H1 (cell line): Measurements from ENCODE around the gene SSH2. TPM values are rescaled to one million over a fixed set of nuclear protein-coding genes. Genes with fewer than 3 reads are reported as not detected.

Experiments
- CTCF ChIA-PET: fragments of 300-600 bp; sonication (Branson Sonifier 250); formaldehyde crosslinking; loops from one replicate; lab custom pipeline; 2021; ENCODE audit not compliant: partially characterized antibody; lab: Charles Lee
- POLR2A ChIA-PET: fragments of 300-600 bp; sonication (Branson Sonifier 250); formaldehyde crosslinking; loops from one replicate; lab custom pipeline; 2021; ENCODE audit warnings: inconsistent platforms; ENCODE audit not compliant: partially characterized antibody; lab: Charles Lee
- DNase-seq, 2 experiments: peaks; one replicate each; pipeline versions ENCODE4 v3.0.0 to v3.0.0-alpha.2; 2010 to 2022; ENCODE audit warnings: low spot score in 2 of 2, low read depth in 1 of 2, mixed read lengths in 1 of 2
- FAIRE-seq: peaks from 2 replicates; lab custom pipeline; 2011; peaks lifted over from hg19 to GRCh38; lab: Jason Lieb, UNC
- H2AFZ ChIP-seq: 2 replicates; pipeline ENCODE4 v1.8.1; 2012; ENCODE audit warnings: low read length, inconsistent platforms
- H2AK5ac ChIP-seq: 2 replicates; pipeline ENCODE4 v1.6.1; 2013; ENCODE audit warnings: low read depth, low read length
- H2BK120ac ChIP-seq: replicated peaks from 2 replicates; pipeline ENCODE3; 2013; ENCODE audit warnings: low read depth, low read length, inconsistent platforms
- H2BK12ac ChIP-seq: 2 replicates; pipeline ENCODE4 v1.6.1; 2013; ENCODE audit warnings: low read depth, low read length
- H2BK15ac ChIP-seq: 2 replicates; pipeline ENCODE4 v1.6.1; 2013; ENCODE audit warnings: low read length
- H2BK20ac ChIP-seq: 2 replicates; pipeline ENCODE4 v1.6.1; 2013; ENCODE audit warnings: low read length
- H2BK5ac ChIP-seq: 2 replicates; pipeline ENCODE4 v1.6.1; 2013; ENCODE audit warnings: low read depth, low read length
- H3K14ac ChIP-seq: 2 replicates; pipeline ENCODE4 v1.6.1; 2013; ENCODE audit warnings: inconsistent platforms; ENCODE audit not compliant: insufficient read length
- H3K18ac ChIP-seq: 2 replicates; pipeline ENCODE4 v1.6.1; 2013; ENCODE audit warnings: low read length; ENCODE audit errors: extremely low read depth
- H3K23ac ChIP-seq: 2 replicates; pipeline ENCODE4 v1.6.1; 2013; ENCODE audit warnings: inconsistent platforms; ENCODE audit not compliant: insufficient read length
- H3K23me2 ChIP-seq: 2 replicates; pipeline ENCODE4 v1.6.1; 2013; ENCODE audit warnings: low read depth, low read length
- H3K27ac ChIP-seq: 2 replicates; pipeline ENCODE4 v1.6.1; 2011; ENCODE audit warnings: low read depth, low read length, inconsistent platforms
- H3K27me3 ChIP-seq, 4 experiments: replicated peaks in 1 of 4; 1 replicate in 1 of 4; 2 replicates in 3 of 4; pipeline versions ENCODE4 v1.6.1 to v1.8.1; 2011 to 2013; ENCODE audit warnings: low read length in 3 of 4, mild to moderate bottlenecking in 3 of 4, inconsistent platforms in 2 of 4, mixed read lengths in 2 of 4, moderate library complexity in 1 of 4; ENCODE audit not compliant: control insufficient read depth in 3 of 4, insufficient read depth in 3 of 4; ENCODE audit errors: extremely low read depth in 1 of 4
- H3K36me3 ChIP-seq, 4 experiments: 2 replicates each; pipeline versions ENCODE4 v1.6.1 to v1.8.1; 2011 to 2013; ENCODE audit warnings: mild to moderate bottlenecking in 4 of 4, low read length in 3 of 4, moderate library complexity in 2 of 4, control low read depth in 1 of 4, inconsistent platforms in 1 of 4; ENCODE audit not compliant: insufficient read depth in 4 of 4, control insufficient read depth in 2 of 4
- H3K4ac ChIP-seq: replicated peaks from 2 replicates; pipeline ENCODE3; 2013; ENCODE audit warnings: low read length, low read depth, mixed read lengths, inconsistent platforms; ENCODE audit not compliant: insufficient read length
- H3K4me1 ChIP-seq, 4 experiments: replicated peaks in 1 of 4; 1 replicate in 1 of 4; 2 replicates in 3 of 4; pipeline versions ENCODE4 v1.6.1 to v1.8.1; 2011 to 2013; ENCODE audit warnings: low read length in 3 of 4, inconsistent platforms in 2 of 4, mixed read lengths in 1 of 4; ENCODE audit not compliant: insufficient read depth in 4 of 4, control insufficient read depth in 3 of 4
- H3K4me2 ChIP-seq, 2 experiments: 2 replicates each; pipeline versions ENCODE4 v1.6.1 to v1.8.1; 2011 to 2013; ENCODE audit warnings: low read depth in 2 of 2, low read length in 2 of 2, control low read depth in 1 of 2, inconsistent platforms in 1 of 2, mild to moderate bottlenecking in 1 of 2; ENCODE audit not compliant: insufficient read depth in 1 of 2
- H3K4me3 ChIP-seq, 4 experiments: fragments of 200-600, 300-600 bp in 1 of 4; sonication (generic), shearing (Covaris generic), sonication (Bioruptor Twin) in 1 of 4; 2 replicates each; pipeline versions ENCODE4 v1.5.1 to v1.8.1; 2011 to 2016; ENCODE audit warnings: low read length in 4 of 4, low read depth in 3 of 4, control low read depth in 2 of 4, inconsistent platforms in 2 of 4, mild to moderate bottlenecking in 2 of 4, mixed read lengths in 1 of 4, moderate library complexity in 1 of 4; ENCODE audit not compliant: insufficient read depth in 2 of 4; ENCODE audit errors: extremely low read depth in 1 of 4
- H3K56ac ChIP-seq: replicated peaks from 2 replicates; pipeline ENCODE3; 2013; ENCODE audit warnings: low read depth, mild to moderate bottlenecking, mixed read lengths, low read length, inconsistent platforms; ENCODE audit not compliant: insufficient read length
- H3K79me1 ChIP-seq: 2 replicates; pipeline ENCODE4 v1.6.1; 2013; ENCODE audit warnings: low read depth, low read length, control low read depth
- H3K79me2 ChIP-seq, 2 experiments: 2 replicates each; pipeline versions ENCODE4 v1.6.1 to v1.8.1; 2012 to 2013; ENCODE audit warnings: low read length in 2 of 2, mild to moderate bottlenecking in 2 of 2, inconsistent platforms in 1 of 2; ENCODE audit not compliant: insufficient read depth in 2 of 2, control insufficient read depth in 1 of 2
- H3K9ac ChIP-seq, 4 experiments: replicated peaks in 1 of 4; 1 replicate in 1 of 4; 2 replicates in 3 of 4; pipeline versions ENCODE4 v1.6.1 to v1.8.1; 2011 to 2013; ENCODE audit warnings: low read depth in 3 of 4, low read length in 3 of 4, control low read depth in 2 of 4, mild to moderate bottlenecking in 2 of 4, moderate library complexity in 2 of 4, inconsistent platforms in 1 of 4; ENCODE audit errors: extremely low read depth in 1 of 4
- H3K9me3 ChIP-seq, 2 experiments: 2 replicates each; pipeline versions ENCODE4 v1.6.1 to v1.8.1; 2012 to 2013; ENCODE audit warnings: mild to moderate bottlenecking in 2 of 2, moderate library complexity in 2 of 2, control low read depth in 1 of 2, inconsistent platforms in 1 of 2, low read depth in 1 of 2, low read length in 1 of 2, mixed read lengths in 1 of 2; ENCODE audit not compliant: insufficient read depth in 2 of 2
- H4K20me1 ChIP-seq, 2 experiments: replicated peaks in 1 of 2; 2 replicates each; pipeline versions ENCODE3 to v1.8.1; 2011 to 2013; ENCODE audit warnings: inconsistent platforms in 2 of 2, low read length in 2 of 2, mild to moderate bottlenecking in 1 of 2; ENCODE audit not compliant: insufficient read depth in 2 of 2, control insufficient read depth in 1 of 2
- H4K5ac ChIP-seq: 2 replicates; pipeline ENCODE4 v1.6.1; 2013; ENCODE audit warnings: low read length, low read depth, mixed read lengths, inconsistent platforms; ENCODE audit not compliant: insufficient read length
- H4K8ac ChIP-seq: 2 replicates; pipeline ENCODE4 v1.8.0; 2013; ENCODE audit warnings: mild to moderate bottlenecking, moderate library complexity, low read length, inconsistent platforms; ENCODE audit not compliant: insufficient read depth; ENCODE audit errors: extremely low read depth
- H4K91ac ChIP-seq: replicated peaks from 2 replicates; pipeline ENCODE3; 2013; ENCODE audit warnings: low read length, mixed read lengths, inconsistent platforms; ENCODE audit not compliant: insufficient read length
- BACH1 ChIP-seq: IDR thresholded peaks from 2 replicates; pipeline ENCODE4 v1.6.1; 2012; ENCODE audit warnings: low read length, improper control_type of control experiment
- CEBPB ChIP-seq: IDR thresholded peaks from 2 replicates; pipeline ENCODE4 v1.6.1; 2012; ENCODE audit warnings: low read depth, low read length
- CTCF ChIP-seq, 3 experiments: IDR thresholded peaks; 1 replicate in 2 of 3; 2 replicates in 1 of 3; pipeline versions ENCODE4 v1.5.1 to v1.6.1; 2011; ENCODE audit warnings: low read length in 3 of 3, mild to moderate bottlenecking in 3 of 3, inconsistent platforms in 2 of 3, low read depth in 1 of 3, moderate library complexity in 1 of 3; ENCODE audit not compliant: insufficient read depth in 1 of 3; ENCODE audit errors: control extremely low read depth in 1 of 3
- E2F6 ChIP-seq: IDR thresholded peaks from 2 replicates; pipeline ENCODE4 v1.6.1; 2012; ENCODE audit warnings: inconsistent platforms
- EP300 ChIP-seq, 2 experiments: IDR thresholded peaks; 1 replicate in 1 of 2; 2 replicates in 1 of 2; pipeline ENCODE4 v1.6.1; 2011 to 2012; ENCODE audit warnings: low read depth in 2 of 2, low read length in 2 of 2, mild to moderate bottlenecking in 2 of 2, borderline replicate concordance in 1 of 2, inconsistent platforms in 1 of 2, moderate library complexity in 1 of 2
- KDM4A ChIP-seq: IDR thresholded peaks from one replicate; pipeline ENCODE4 v1.7.1; 2012; ENCODE audit warnings: low read depth, mild to moderate bottlenecking, moderate library complexity, low read length, inconsistent platforms; ENCODE audit not compliant: severe bottlenecking
- POLR2A ChIP-seq, 2 experiments: IDR thresholded peaks; 1 replicate in 1 of 2; 2 replicates in 1 of 2; pipeline ENCODE4 v1.6.1; 2011; ENCODE audit warnings: low read depth in 2 of 2, low read length in 2 of 2, mild to moderate bottlenecking in 2 of 2; ENCODE audit errors: control extremely low read depth in 1 of 2
- RNF2 ChIP-seq: fragments of 200-900, 300-1000 bp; sonication (generic); IDR thresholded peaks from 2 replicates; pipeline ENCODE4 v1.7.1; 2016; ENCODE audit warnings: borderline replicate concordance, low read depth, mild to moderate bottlenecking, antibody characterized with exemption, low read length; ENCODE audit not compliant: poor library complexity, severe bottlenecking; ENCODE audit errors: missing control alignments
- SIX5 ChIP-seq: IDR thresholded peaks from 2 replicates; pipeline ENCODE4 v1.6.1; 2011; ENCODE audit warnings: mild to moderate bottlenecking, low read depth, low read length
- YY1 ChIP-seq: IDR thresholded peaks from 2 replicates; pipeline ENCODE4 v1.6.1; 2011; ENCODE audit warnings: low read depth, mild to moderate bottlenecking, low read length
- WGBS, 2 experiments: shearing (Covaris generic) in 1 of 2; methylation state at CpG; one replicate each; pipeline versions ENCODE4 v1.1.6 to v1.1.7; 2013 to 2015; ENCODE audit warnings: low lambda C conversion rate in 2 of 2, mixed read lengths in 2 of 2, inconsistent platforms in 1 of 2, low coverage in 1 of 2, missing lambda C conversion rate in 1 of 2; ENCODE audit not compliant: insufficient replicate concordance in 2 of 2, insufficient coverage in 1 of 2, insufficient read length in 1 of 2; ENCODE audit errors: extremely low coverage in 1 of 2, missing lambda C conversion rate in 1 of 2; 5-methylcytosine and 5-hydroxymethylcytosine counted together
- polyA plus RNA-seq, 7 experiments: library from polyadenylated mRNA; depleted of rRNA in 3 of 7; stranded (reverse) in 5 of 7; unstranded in 2 of 7; fragments of >200 nt in 5 of 7; fragments of 200-250 nt in 2 of 7; gene quantifications; 1 replicate in 5 of 7; 2 replicates in 1 of 7; 4 replicates in 1 of 7; pipeline versions ENCODE4 v1.2.1 to v1.2.3, GENCODE V29; 2011 to 2013; ENCODE audit warnings: missing spikeins in 2 of 7, mixed read lengths in 2 of 7
- total RNA-seq: library from RNA; stranded (reverse); fragmentation: NEBNext Ultra II Directional; extraction: Animal tissue kit (Norgen Biotek cat#: 25700); gene quantifications from 2 replicates; pipeline ENCODE4 v1.2.1, GENCODE V29; 2021

Gene SSH2
- total and polyA plus RNA-seq, 2 of the 8 experiments (the other 6 are each of a cell fraction or from before 2014, with no cell fraction given): 5.2 to 15.9 TPM

GRCh38 chr17:29753845-29754439, 176.1 kb downstream of the SSH2 start:
- WGBS, 2 experiments: 78% methylated on average over 2 of the region's 2 CpGs; no CpG with 5 or more reads in 1 of the 2 experiments
- no peaks in the 10 kb centered on the region for H3K79me2 ChIP-seq
- no peak overlapping the region for H4K5ac ChIP-seq
- H2AK5ac ChIP-seq: no peak overlapping the region
- no peak overlapping the region for H2AFZ ChIP-seq
- no peaks in the 10 kb centered on the region for H3K36me3 ChIP-seq
- no peaks in the 10 kb centered on the region for H3K79me1 ChIP-seq
- no peak overlapping the region for H2BK5ac ChIP-seq
- no peak overlapping the region for H2BK120ac ChIP-seq
- H4K8ac ChIP-seq: no peak overlapping the region
- H3K56ac ChIP-seq: no peak overlapping the region
- H3K14ac ChIP-seq: no peak overlapping the region
- no peak overlapping the region for H3K4me3 ChIP-seq
- H3K4me1 ChIP-seq: no peaks in the 10 kb centered on the region
- ChIA-PET POLR2A (no interaction called here), CTCF (interaction anchor here (1.0 to 1.4 kb wide), 2 partner anchors 115 to 125 kb away, joined by 3 read pairs; no protein-coding TSS in a partner anchor)
- no peaks in the 10 kb centered on the region for H3K9me3 ChIP-seq
- no peak overlapping the region for H4K91ac ChIP-seq
- no peak for DNase-seq
- H3K18ac ChIP-seq: no peak overlapping the region
- H3K4ac ChIP-seq: no peak overlapping the region
- no peaks in the 10 kb centered on the region for H3K27me3 ChIP-seq
- H2BK12ac ChIP-seq: no peak overlapping the region
- H3K23ac ChIP-seq: no peak overlapping the region
- no peak for FAIRE-seq
- H3K23me2 ChIP-seq: no peaks in the 10 kb centered on the region
- H2BK20ac ChIP-seq: no peak overlapping the region
- H3K9ac ChIP-seq: no peak overlapping the region
- H3K4me2 ChIP-seq: no peak overlapping the region
- no peaks in the 10 kb centered on the region for H4K20me1 ChIP-seq
- H3K27ac ChIP-seq: no peak overlapping the region
- H2BK15ac ChIP-seq: no peak overlapping the region
- no peak for TF ChIP-seq E2F6
- TF ChIP-seq CTCF (IDR thresholded peaks at IDR 0.05; ENCODE audit: control extremely low read depth in 1 of 3, insufficient read depth in 1 of 3, low read depth in 1 of 3, low read length in 3 of 3): no peak
- TF ChIP-seq SIX5: no peak
- TF ChIP-seq YY1: no peak
- TF ChIP-seq KDM4A: no peak
- TF ChIP-seq BACH1: no peak
- TF ChIP-seq RNF2: no peak
- TF ChIP-seq POLR2A (IDR thresholded peaks at IDR 0.05; ENCODE audit: control extremely low read depth in 1 of 2, low read depth in 2 of 2, low read length in 2 of 2): no peak
- TF ChIP-seq CEBPB: no peak
- no peak for TF ChIP-seq EP300 (IDR thresholded peaks at IDR 0.05; ENCODE audit: borderline replicate concordance in 1 of 2, low read depth in 2 of 2, low read length in 2 of 2)
